Fibroblast of the conjunctiva (primary cell): ENCODE results near the gene ANKRD27.
"Not testable (repeated sequence)": the region's sequence is repeated elsewhere in the genome, so short reads cannot be mapped to it uniquely, and the experiment has no call there.

Experiments used
- DNase-seq: peaks from one replicate; pipeline ENCODE4 v3.0.0-alpha.2; 2010; ENCODE audit warnings: low read depth

The ANKRD27 gene

DNA sequence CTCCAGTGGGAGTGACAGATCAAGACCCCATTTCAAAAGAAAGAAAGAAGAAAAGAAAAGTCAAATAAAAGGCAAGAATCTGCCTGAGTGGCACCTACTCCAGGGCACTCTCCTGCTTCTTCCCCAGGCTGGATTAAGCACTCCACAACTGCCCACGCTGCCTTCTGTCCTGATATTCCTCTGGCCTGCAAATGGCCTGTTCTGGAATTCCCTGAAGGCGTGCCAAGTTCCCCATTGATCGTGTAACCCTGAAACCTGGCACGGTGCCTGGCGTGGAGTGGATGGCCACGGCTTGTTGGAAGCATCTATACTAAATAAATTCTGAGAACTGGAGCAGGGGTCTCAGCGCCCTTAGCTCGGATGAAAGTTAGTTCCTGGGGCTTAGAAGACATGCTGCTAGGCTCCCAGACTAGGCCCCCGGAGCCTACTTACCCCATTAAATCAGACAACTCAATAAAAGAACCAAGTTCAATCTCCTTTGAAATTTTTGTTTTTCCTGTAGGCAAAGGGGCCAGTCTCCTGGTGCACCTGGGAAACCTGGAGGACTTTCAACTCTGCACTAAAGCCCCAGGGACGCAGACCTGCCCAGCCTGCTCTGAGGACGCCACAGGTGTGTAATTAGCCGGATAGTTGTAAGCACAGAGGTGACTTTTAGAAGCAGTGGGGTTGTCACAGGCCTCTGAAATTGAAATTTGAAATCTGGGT, 21.9 kb downstream of the ANKRD27 start:
- no peak for DNase-seq

- not testable (repeated sequence) for DNase-seq
Measured at GRCh38 chr19:32652331-32652730, 22.6 kb downstream of the ANKRD27 start.

- DNase-seq = no peak
Measured at GRCh38 chr19:32651729-32652140, 23.2 kb downstream of the ANKRD27 start.

DNA sequence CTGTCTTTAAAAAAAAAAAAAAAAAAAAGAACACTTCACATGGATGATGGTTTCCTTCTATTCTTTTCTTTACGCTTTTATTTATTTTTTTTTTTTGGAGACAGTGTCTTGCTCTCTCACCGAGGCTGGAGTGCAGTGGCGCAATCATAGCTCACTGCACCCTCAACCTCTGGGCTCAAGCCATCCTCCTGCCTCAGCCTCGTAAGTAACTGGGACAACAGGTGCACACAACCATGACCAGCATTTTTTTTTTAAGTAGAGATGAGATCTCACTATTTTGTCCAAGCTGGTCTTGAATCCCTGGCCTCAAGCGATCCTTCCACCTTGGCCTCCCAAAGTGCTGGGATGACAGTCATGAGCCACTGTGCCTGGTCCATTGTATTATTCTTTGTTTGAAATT, 24.3 kb downstream of the ANKRD27 start:
- DNase-seq = no peak

- DNase-seq = no peak
Measured at GRCh38 chr19:32649751-32650150, 25.2 kb downstream of the ANKRD27 start.

DNA sequence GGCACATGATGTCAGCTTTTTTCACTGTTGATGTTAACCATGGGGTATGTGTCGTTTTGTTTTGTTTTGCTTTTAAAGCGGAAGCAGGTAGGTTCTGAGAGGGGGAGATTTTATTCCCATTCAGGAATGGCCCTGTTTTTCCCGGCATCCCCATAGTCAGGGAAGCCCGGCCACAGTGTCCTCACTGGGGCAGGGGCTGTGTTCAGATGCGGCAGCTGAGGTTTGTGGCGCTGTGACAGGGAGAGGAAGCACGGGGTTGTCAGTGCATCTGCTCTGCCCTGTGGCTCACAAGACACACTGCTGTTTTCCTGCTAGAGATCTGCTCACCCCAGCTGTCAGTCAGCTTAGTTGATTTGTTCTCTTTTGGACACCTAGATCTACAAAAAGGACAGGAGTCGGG, 27.6 kb downstream of the ANKRD27 start:
- DNase-seq = no peak

- no peak for DNase-seq
Measured at GRCh38 chr19:32646556-32646955, 28.4 kb downstream of the ANKRD27 start.

GRCh38 chr19:32642771-32643170, 32.2 kb downstream of the ANKRD27 start:
- DNase-seq = no peak

DNA sequence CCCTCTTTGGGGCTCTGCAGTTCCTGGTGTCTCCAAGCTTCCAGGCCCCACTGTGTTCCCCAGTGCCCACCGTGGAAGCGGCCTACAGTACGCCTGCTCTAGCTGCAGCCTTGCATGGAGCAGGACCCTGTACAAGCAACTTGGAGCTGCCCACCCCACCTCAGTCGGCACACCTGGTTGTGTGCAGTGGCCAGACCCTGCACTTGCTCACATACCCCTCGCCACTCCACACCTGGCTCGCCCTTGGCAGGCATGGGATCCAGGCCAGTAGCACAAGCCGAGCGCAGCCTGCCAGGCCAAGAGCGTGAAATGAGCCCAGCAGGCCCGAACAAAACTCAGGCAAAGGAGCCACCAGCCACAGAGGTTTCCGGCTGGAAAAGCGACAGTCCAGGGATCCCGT, 36.4 kb downstream of the ANKRD27 start:
- DNase-seq = no peak

- no peak for DNase-seq
Measured at GRCh38 chr19:32637480-32637879, 37.5 kb downstream of the ANKRD27 start.

GRCh38 chr19:32631381-32631780, 43.6 kb downstream of the ANKRD27 start:
- DNase-seq = no peak

DNA sequence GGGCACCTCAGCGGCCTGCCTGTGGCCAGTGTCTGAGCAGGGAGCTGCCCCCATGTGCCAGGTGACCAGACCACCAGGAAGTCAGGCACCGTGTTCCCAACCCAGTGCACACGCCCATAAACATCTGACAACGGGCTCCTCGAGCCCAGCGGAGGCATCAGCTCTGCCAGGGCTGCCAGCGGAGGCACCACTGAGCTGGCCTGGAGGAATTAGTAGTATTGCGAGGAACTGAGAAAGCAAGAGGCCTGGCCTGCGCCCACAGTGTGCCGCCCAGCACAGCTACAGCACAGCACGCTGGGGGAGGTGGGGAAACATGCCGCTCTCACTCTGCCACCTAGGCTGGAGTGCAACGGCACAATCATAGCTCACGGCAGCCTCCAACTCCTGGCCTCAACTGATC, 44.6 kb downstream of the ANKRD27 start:
- no peak for DNase-seq

DNA sequence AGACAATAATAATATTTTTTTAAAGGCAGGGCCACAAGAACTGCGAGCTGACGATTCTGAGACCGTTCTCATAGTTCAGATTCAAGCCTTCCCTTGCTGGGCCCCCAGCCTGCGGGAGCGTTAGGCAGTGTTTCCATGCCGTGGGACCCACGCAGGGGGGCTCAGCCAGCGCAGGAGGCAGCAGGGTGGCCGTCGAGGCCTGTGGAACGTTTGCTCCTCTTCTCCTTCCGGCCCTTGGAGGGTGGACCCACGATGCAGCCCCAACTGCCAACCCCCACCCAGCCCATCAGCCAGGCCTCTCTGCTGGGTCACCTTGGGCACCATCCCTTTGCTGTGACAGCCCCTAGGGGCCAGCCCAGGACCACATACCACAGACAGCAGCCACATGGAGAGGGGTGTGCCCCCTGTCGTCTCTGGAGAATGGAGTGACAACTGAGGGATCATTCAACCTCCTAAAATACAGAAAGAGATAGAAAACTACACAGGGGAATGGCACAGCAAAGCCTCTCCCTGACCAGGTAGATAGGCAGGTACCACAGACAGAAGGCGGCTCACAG, 47.2 kb downstream of the ANKRD27 start:
- no peak for DNase-seq

- no peak for DNase-seq
Measured at GRCh38 chr19:32626969-32627368, 48.0 kb downstream of the ANKRD27 start.

GRCh38 chr19:32624410-32624809, 50.6 kb downstream of the ANKRD27 start:
- no peak for DNase-seq

DNA sequence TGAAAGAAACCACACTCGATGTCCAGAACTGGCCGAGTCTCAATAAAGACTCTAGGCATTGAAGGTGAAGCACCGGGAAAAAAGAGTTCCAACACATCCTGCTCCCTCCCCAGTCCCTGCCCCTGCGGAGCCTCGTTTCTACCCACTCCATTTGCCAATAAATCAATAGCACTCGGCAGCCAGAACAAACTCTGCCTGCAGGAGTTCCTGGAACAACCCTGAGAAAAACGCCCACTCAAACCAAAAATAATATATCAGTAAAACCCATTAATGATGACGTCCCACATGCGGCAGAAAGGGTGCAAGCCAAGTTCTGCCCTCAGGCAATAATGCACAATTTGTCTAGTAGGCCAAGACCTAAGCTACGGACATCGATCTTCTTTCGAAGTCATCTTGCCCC, 53.0 kb downstream of the ANKRD27 start:
- DNase-seq = no peak

DNA sequence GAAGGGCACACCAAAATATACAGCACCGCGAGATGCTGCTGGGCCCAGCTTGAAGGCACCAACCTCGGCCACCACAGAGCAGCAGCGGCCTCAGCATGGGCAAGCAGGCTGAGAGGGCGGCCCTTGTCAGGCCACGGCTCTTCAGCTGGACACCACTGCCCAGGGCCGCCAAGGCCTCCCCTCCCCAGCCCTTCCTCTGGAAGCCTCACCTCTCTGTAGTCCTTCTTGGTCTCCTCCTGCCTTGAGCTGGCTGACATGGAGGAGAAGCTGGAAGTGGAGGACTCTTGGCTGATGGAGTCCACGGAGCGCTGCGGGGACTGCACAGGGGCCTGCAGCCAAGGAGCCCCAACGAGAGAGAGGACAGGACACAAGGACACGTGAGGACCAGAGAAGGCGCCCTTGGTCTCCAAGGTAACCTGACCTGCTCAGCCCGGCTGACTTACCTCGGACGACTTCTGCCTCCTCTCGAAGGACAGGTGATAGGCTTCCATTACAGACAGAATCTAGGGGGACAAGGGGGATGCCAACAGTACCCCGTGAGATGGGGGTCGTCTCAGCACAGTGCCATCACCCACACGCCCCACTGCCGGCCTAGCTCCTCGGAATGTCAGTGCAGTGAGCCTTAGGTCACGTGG, 55.8 kb downstream of the ANKRD27 start:
- no peak for DNase-seq

- DNase-seq = no peak
Measured at GRCh38 chr19:32615569-32615968, 59.4 kb downstream of the ANKRD27 start.

DNA sequence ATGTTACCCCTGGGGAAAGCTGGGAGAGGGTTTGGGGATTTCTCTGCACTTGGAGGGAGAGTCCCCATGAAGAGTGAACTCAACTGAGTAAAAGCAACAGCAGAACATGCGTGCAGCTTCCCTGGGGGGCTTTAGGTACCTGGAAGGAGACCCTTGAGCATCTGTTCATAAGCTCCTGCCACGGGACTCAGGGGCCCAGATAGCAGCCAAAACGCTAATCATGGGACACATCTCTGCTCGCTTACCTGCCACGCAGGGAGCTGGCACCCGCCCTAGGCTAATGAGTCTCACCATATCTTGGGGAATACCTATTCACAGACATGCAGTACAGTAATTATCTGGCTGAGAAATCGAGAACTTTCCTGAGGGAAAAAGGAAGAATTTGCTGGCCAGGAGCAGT, 60.1 kb downstream of the ANKRD27 start:
- no peak for DNase-seq

GRCh38 chr19:32613008-32613407, 62.0 kb downstream of the ANKRD27 start:
- DNase-seq = no peak

DNA sequence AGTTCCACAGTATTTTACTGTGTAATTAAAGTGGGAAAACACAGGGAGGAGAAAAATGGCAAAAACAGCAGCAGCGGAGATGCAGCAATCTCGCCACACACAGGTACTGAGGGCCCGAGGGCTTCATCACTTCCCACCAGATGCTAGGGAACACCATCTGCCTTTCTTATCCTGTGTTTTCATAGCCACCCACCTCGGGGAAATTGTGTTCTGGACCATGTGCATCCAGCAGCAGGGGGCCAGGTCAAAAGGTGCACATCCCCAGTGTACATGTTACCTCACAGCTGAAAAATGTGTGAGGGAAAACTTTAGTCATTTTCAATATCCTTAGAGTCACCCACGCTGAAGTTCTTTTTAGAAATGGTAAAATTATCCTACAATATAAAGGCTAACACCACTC, 63.8 kb downstream of the ANKRD27 start:
- no peak for DNase-seq

DNA sequence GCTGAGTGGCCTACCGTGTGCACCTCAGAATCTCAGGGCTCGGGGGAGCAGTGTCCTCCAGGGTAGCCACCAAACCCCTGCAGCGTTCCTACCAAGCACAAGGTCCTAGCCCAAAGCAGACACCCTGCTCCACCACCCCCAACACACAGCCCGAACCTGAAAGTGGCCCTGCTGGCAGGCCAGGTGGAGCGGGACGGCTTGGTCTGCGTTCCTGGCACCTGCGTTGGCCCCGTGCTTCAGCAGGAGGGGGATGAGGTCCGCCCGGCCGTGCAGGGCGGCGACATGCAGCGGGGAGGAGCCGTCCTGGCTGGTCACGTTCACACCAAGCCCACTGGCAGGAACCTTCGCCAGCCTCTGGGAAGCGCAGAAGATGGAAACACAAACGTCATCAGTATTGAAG, 67.5 kb downstream of the ANKRD27 start:
- no peak for DNase-seq

GRCh38 chr19:32606289-32606688, 68.7 kb downstream of the ANKRD27 start:
- DNase-seq = no peak

DNA sequence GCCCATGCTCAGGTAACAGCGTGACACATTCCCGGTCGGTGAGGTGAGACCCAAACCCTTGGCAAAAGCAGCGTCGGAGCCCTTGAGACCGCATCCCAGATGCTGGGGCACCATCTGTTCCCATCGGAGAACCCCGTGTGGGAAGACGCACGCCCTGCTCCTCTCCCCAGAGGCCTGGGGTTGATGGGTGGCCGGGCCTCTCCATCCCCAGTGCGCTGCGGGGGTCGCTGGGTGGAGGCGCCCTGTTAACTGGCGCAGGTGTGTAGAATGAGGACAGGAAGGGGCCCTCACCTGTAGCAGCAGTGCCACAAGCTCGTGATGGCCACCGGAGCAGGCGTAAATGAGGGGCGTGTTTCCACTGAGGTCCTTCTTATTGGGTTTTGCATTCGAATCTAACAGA, 69.4 kb downstream of the ANKRD27 start:
- no peak for DNase-seq
